Ascending aorta (tissue), 2 donors: ENCODE measurements around the gene DRAXIN. TPM values are rescaled to one million over a fixed set of nuclear protein-coding genes. Genes with fewer than 3 reads are reported as not detected.

Experiments
- DNase-seq, 2 donors: peaks; one replicate each; pipeline ENCODE4 v3.0.0-alpha.2; 2019; ENCODE audit warnings: low spot score in 2 of 2
- H3K27ac ChIP-seq, 2 donors: fragments of 200-600 bp; sonication (generic); one replicate each; pipeline ENCODE4 v1.5.1; 2016 to 2017; ENCODE audit warnings: mild to moderate bottlenecking in 1 of 2
- H3K27me3 ChIP-seq: fragments of 200-600 bp; sonication (generic); one replicate; pipeline ENCODE4 v1.5.1; 2017
- H3K36me3 ChIP-seq, 2 donors: fragments of 200-600 bp; sonication (generic); one replicate each; pipeline ENCODE4 v1.5.1; 2016
- H3K4me1 ChIP-seq, 2 donors: fragments of 200-600 bp; sonication (generic); one replicate each; pipeline ENCODE4 v1.5.1; 2016 to 2017; ENCODE audit warnings: mild to moderate bottlenecking in 1 of 2
- H3K4me3 ChIP-seq, 2 donors: fragments of 200-600 bp; sonication (generic); one replicate each; pipeline ENCODE4 v1.5.1; 2016 to 2017; ENCODE audit warnings: mild to moderate bottlenecking in 1 of 2
- H3K9me3 ChIP-seq, 2 donors: fragments of 200-600 bp; sonication (generic); one replicate each; pipeline ENCODE4 v1.5.1; 2016
- CTCF ChIP-seq, 3 experiments: fragments of 200-600 bp in 2 of 3; fragments of 450-650 bp in 1 of 3; sonication (generic) in 2 of 3; IDR thresholded peaks; one replicate each; pipeline ENCODE4 v1.5.1; 2016 to 2019; ENCODE audit warnings: antibody characterized with exemption in 3 of 3, mild to moderate bottlenecking in 1 of 3, moderate library complexity in 1 of 3
- intact Hi-C: fragments of 100-400 bp; cut with DNase I; formaldehyde crosslinking; loops from one replicate; pipeline ENCODE4 v1.15.1; 2023
- total RNA-seq: library from RNA; depleted of rRNA; stranded (reverse); fragments of >200 nt; gene quantifications from one replicate; pipeline ENCODE4 v1.1.0, GENCODE V29; 2016

The DRAXIN gene
- total RNA-seq, 1 donor from 2014 or later, result 1.8 TPM

- H3K36me3 ChIP-seq, result peaks cover 31 to 55% of the 10 kb centered on the region in 2 donors
- TF ChIP-seq CTCF (IDR thresholded peaks at IDR 0.05), result no peak
- H3K27ac ChIP-seq, result no peak overlapping the region
- H3K4me3 ChIP-seq, result no peak overlapping the region
- no peaks in the 10 kb centered on the region for H3K9me3 ChIP-seq
- intact Hi-C loops, result no loop called here
- DNase-seq, result no peak
- H3K4me1 ChIP-seq, result peaks cover 0 to 5% of the 10 kb centered on the region in 2 donors
- no peaks in the 10 kb centered on the region for H3K27me3 ChIP-seq
Measured at GRCh38 chr1:11676386-11677103, 15.0 kb upstream of the DRAXIN start.

- Histone ChIP-seq H3K4me1 (peaks cover 0 to 5% of the 10 kb centered on the region in 2 donors), H3K9me3 (no peaks in the 10 kb centered on the region), H3K27ac (no peak overlapping the region), H3K27me3 (no peaks in the 10 kb centered on the region), H3K4me3 (no peak overlapping the region), H3K36me3 (peaks cover 27 to 40% of the 10 kb centered on the region in 2 donors)
- intact Hi-C loops, result no loop called here
- DNase-seq, result no peak
- TF ChIP-seq CTCF (IDR thresholded peaks at IDR 0.05), result no peak
Measured at GRCh38 chr1:11678442-11678841, 13.1 kb upstream of the DRAXIN start.

DNA sequence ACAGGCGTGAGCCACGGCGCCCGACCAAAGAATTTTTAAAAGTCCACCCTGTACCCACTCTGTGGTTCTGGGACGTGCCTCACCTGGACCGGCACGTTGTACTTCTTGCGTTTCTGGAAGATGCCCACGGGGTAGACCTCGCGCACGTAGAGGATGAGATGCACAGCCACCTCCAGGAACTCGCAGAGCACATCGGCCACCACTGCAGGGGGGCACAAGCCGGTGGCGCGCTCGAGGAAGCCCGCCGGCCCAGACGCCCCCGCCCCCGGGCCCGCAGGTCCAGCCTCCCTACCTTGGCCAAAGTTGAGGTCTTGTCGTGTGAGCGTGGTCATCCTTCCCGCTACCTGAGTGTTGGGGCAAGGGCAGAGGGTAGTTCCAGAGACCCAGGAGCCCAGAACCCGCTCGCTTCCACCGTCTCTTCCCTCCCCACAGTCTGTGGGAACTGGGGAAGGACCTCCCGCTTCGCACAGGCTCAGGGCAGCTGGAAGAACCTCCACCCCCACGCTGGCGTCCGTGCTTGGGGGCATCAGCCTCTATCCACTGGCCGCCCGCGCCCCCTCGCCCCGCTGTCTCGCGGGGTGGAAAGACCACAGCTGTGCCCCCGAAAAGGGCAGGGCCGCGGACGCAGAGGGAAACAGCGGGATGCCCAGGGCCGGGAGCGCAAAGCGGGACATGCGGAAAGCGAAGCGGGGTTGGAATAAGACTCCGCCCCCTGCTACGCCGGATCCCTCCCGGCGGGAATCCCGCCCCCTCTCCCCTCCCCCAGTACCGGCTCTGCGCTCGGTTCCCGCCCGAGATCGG is 11.0 kb upstream of the DRAXIN start:
- H3K27me3 ChIP-seq, result no peaks in the 10 kb centered on the region
- no peak for TF ChIP-seq CTCF (IDR thresholded peaks at IDR 0.05)
- H3K4me1 ChIP-seq, result peaks cover 0 to 5% of the 10 kb centered on the region in 2 donors
- no peaks in the 10 kb centered on the region for H3K9me3 ChIP-seq
- peak overlapping the region; percentile 81 to 90 for H3K4me3 ChIP-seq
- peak overlapping the region; percentile 68 to 89 for H3K27ac ChIP-seq
- peak in 1 of 2 donors; percentile 70 for DNase-seq
- intact Hi-C loops, result loop anchor here (1.0 to 5.0 kb wide), 4 partner anchors 16 to 124 kb away; partner anchors contain the start of genes FBXO2, FBXO44, FBXO6 and MTHFR
- peaks cover 11 to 20% of the 10 kb centered on the region in 2 donors for H3K36me3 ChIP-seq

- Histone ChIP-seq H3K4me3 (peak within 1 kb of the TSS; percentile 81 to 90), H3K27me3 (no peaks in the 10 kb centered on the region), H3K36me3 (peaks cover 5 to 13% of the 10 kb centered on the region in 2 donors), H3K4me1 (peaks cover 0 to 5% of the 10 kb centered on the region in 2 donors), H3K27ac (peak within 1 kb of the TSS; percentile 68 to 89), H3K9me3 (no peaks in the 10 kb centered on the region)
- DNase-seq, result peak; percentile 37 to 91
- peak in 1 of 3 experiments; percentile 1 for TF ChIP-seq CTCF (IDR thresholded peaks at IDR 0.05)
- intact Hi-C loops, result loop anchor here (1.0 to 5.0 kb wide), 4 partner anchors 17 to 124 kb away; partner anchors contain the start of genes FBXO2, FBXO44, FBXO6 and MTHFR
Measured at GRCh38 chr1:11681071-11681771, 10.3 kb upstream of the DRAXIN start, which contains the start of gene MAD2L2. TSS of gene MAD2L2 (minus strand) at chr1:11681148. CDS start at chr1:11680601, 547 bp downstream.

- intact Hi-C loops, result loop anchor here (5.0 kb wide), 1 partner anchor 110 kb away; no protein-coding TSS in a partner anchor
- Histone ChIP-seq H3K4me1 (peaks cover 0 to 5% of the 10 kb centered on the region in 2 donors), H3K9me3 (no peaks in the 10 kb centered on the region), H3K27me3 (no peaks in the 10 kb centered on the region), H3K4me3 (no peak overlapping the region), H3K36me3 (peaks cover 0 to 2% of the 10 kb centered on the region in 2 donors), H3K27ac (no peak overlapping the region)
- no peak for DNase-seq
- no peak for TF ChIP-seq CTCF (IDR thresholded peaks at IDR 0.05)
Measured at GRCh38 chr1:11682287-11682771, 9.2 kb upstream of the DRAXIN start.
